ENCODE measurements around the gene CAMTA1. TPM values are rescaled to one million over a fixed set of nuclear protein-coding genes. Genes with fewer than 3 reads are reported as not detected.

The CAMTA1 gene
- total RNA-seq, 1 experiment from 2014 or later: 50.3 TPM

DNA sequence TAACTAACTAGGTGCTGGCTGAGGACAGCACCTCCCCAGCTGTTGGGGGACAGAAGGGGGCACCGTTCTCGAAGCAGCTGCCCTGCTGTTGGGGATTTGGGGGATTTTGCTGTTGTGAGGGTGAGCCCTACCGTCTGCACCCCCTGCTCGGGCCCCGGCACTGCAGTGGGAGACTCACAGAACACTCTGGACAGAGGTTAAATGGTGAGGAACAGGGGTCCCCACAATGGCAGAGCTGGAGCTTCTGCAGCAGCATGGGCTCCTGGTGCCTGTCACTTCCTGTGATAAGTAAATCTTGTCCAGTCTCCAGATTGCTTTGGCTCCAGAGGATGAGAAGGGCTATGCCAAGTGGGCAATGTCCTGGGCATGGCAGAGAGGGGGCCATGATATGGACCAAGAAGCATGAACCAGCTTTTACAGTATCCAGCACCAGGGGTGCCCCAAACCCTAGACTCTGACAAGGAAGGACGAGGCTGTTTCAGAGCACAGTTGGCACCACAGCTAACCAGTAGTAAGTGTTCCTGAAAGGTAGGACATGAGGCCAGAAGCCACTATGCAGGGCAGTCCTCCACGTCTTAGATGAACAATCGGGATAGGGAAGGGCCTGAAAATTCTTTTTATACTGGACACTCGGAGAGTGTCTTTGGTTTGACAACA is 620.7 kb downstream of the CAMTA1 start:
- H3K9me3 Mint-ChIP-seq (ENCODE audit: low read depth, unreplicated experiment): no peaks in the 10 kb centered on the region
- BruUV-seq (replicated peaks): no TSS peak
- CTCF ChIA-PET: no interaction called here
- H3K4me1 Mint-ChIP-seq (ENCODE audit: low read depth, unreplicated experiment): peaks cover 14% of the 10 kb centered on the region
- peaks cover 7% of the 10 kb centered on the region for H3K36me3 Mint-ChIP-seq (ENCODE audit: insufficient read depth, unreplicated experiment)
- no peak overlapping the region for H3K4me3 Mint-ChIP-seq (ENCODE audit: low read depth, unreplicated experiment)
- H3K27me3 Mint-ChIP-seq (ENCODE audit: unreplicated experiment): no peaks in the 10 kb centered on the region
- intact Hi-C loops (cut with micrococcal nuclease; ENCODE audit: unreplicated experiment): no loop called here
- no peak overlapping the region for H3K27ac Mint-ChIP-seq (ENCODE audit: unreplicated experiment)
- DNase-seq: no peak
- TF ChIP-seq, protein P1, sequence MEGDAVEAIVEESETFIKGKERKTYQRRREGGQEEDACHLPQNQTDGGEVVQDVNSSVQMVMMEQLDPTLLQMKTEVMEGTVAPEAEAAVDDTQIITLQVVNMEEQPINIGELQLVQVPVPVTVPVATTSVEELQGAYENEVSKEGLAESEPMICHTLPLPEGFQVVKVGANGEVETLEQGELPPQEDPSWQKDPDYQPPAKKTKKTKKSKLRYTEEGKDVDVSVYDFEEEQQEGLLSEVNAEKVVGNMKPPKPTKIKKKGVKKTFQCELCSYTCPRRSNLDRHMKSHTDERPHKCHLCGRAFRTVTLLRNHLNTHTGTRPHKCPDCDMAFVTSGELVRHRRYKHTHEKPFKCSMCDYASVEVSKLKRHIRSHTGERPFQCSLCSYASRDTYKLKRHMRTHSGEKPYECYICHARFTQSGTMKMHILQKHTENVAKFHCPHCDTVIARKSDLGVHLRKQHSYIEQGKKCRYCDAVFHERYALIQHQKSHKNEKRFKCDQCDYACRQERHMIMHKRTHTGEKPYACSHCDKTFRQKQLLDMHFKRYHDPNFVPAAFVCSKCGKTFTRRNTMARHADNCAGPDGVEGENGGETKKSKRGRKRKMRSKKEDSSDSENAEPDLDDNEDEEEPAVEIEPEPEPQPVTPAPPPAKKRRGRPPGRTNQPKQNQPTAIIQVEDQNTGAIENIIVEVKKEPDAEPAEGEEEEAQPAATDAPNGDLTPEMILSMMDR (IDR thresholded peaks at IDR 0.05; ENCODE audit: unreplicated experiment): no peak

DNA sequence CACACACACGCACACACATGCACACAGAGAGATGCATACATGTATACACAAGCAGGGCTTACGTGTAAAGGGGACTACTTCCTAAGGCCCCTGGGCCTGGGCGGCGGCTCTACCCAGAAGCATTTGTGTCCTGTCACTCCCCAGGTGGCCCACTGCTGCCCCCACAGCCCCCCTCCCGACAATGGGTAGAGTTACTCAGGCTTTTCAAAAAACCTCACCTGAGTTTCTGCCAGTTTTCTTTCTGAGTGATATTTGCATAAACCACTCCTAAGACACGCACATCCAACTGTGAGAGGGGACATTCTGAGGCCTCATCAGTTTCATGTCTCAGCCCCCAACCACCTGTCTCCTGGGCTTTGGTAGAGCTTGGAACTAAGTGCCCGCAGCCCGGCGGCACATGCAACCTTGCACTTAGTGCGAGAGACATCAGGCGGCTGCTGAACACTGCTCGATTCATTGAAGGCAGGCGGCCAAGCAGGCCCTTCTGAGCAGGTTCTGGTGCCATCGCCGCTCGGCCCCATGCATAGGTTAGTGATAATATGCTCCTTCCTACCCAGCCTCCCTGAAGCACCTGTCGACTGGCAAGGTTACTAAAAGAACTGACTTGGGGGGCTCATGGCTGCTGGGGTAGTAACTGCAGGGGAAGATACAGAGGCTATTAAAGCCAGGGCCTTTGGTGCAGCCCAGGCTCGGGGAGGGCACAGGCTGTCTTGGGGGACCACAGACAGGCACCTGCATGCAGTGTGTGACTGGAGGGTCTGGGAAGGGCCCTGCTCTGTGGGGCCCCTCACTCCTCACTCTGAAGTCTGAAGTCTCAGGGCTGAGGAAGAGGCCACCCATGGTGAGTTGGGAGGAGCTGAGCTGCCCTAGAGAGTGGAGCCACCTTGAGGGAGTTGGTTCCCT is 621.6 kb downstream of the CAMTA1 start:
- H3K4me3 Mint-ChIP-seq (ENCODE audit: low read depth, unreplicated experiment): no peak overlapping the region
- CTCF ChIA-PET: no interaction called here
- DNase-seq: no peak
- H3K4me1 Mint-ChIP-seq (ENCODE audit: low read depth, unreplicated experiment): peaks cover 8% of the 10 kb centered on the region
- no TSS peak for BruUV-seq (replicated peaks)
- H3K27me3 Mint-ChIP-seq (ENCODE audit: unreplicated experiment): no peaks in the 10 kb centered on the region
- no peak overlapping the region for H3K27ac Mint-ChIP-seq (ENCODE audit: unreplicated experiment)
- intact Hi-C loops (cut with micrococcal nuclease; ENCODE audit: unreplicated experiment): no loop called here
- TF ChIP-seq, protein P1 (IDR thresholded peaks at IDR 0.05; ENCODE audit: unreplicated experiment): no peak
- no peaks in the 10 kb centered on the region for H3K9me3 Mint-ChIP-seq (ENCODE audit: low read depth, unreplicated experiment)
- H3K36me3 Mint-ChIP-seq (ENCODE audit: insufficient read depth, unreplicated experiment): peaks cover 3% of the 10 kb centered on the region

DNA sequence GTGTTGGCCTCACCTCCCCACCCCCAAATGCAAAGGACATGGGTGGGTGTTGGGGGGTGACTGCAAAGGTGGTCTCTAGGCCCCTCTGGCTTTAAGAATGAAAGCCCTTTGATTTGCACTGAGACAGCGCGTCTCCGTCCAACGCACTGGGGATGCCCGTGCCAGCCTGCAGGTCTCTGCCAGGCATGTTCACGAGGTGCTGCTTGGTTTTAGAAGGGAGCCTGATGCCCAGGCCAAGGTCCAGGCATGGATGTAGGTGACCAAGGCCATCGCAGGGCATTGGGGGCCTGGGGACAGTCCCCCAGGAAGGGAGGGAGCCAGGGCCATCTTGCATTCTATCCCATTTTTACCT is 622.3 kb downstream of the CAMTA1 start:
- H3K27ac Mint-ChIP-seq (ENCODE audit: unreplicated experiment): no peak overlapping the region
- no peaks in the 10 kb centered on the region for H3K9me3 Mint-ChIP-seq (ENCODE audit: low read depth, unreplicated experiment)
- H3K36me3 Mint-ChIP-seq (ENCODE audit: insufficient read depth, unreplicated experiment): no peaks in the 10 kb centered on the region
- DNase-seq: no peak
- H3K27me3 Mint-ChIP-seq (ENCODE audit: unreplicated experiment): no peaks in the 10 kb centered on the region
- intact Hi-C loops (cut with micrococcal nuclease; ENCODE audit: unreplicated experiment): no loop called here
- CTCF ChIA-PET: no interaction called here
- no TSS peak for BruUV-seq (replicated peaks)
- H3K4me3 Mint-ChIP-seq (ENCODE audit: low read depth, unreplicated experiment): no peak overlapping the region
- TF ChIP-seq, protein P1 (IDR thresholded peaks at IDR 0.05; ENCODE audit: unreplicated experiment): no peak
- H3K4me1 Mint-ChIP-seq (ENCODE audit: low read depth, unreplicated experiment): peaks cover 2% of the 10 kb centered on the region

DNA sequence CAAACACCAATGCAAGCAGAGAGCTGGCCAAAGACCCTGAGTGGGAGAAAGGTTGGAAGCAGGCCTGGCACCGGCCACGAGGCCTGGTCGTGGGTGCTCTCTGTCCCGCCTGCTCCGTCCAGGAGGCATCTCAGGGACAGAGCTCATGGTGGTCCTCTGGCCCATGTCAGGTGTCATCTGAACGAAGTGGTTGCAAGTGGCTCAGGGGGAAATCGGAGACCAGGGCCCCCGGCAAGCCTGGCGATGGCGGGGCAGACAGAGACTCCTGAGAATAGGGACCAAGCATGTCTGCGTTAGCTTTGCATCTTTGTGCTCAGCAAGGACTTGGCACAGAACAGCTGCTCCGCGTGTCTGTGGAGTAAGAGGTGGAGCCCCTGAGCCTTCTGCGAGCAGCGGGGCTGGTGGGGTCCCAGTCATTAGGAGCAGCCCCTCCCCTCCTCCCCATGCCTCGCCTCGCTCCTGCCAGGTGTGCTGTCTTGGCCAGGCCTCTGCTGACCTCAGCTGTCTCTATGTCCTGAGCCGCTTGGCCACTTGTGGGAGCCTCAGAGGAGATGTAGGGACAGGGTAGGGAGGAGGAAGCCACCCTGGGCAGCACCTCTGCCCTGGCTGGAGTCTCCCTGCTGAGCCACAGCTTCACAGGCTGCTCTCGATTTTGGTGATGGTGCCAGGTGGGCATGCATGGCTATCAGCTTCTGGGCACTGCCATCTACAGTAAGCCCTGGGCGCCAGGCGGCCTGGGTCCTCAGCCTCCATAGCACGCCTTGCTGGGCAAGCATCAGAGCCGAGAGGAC is 622.9 kb downstream of the CAMTA1 start:
- no peaks in the 10 kb centered on the region for H3K4me1 Mint-ChIP-seq (ENCODE audit: low read depth, unreplicated experiment)
- DNase-seq: no peak
- H3K4me3 Mint-ChIP-seq (ENCODE audit: low read depth, unreplicated experiment): no peak overlapping the region
- TF ChIP-seq, protein P1 (IDR thresholded peaks at IDR 0.05; ENCODE audit: unreplicated experiment): no peak
- no peaks in the 10 kb centered on the region for H3K36me3 Mint-ChIP-seq (ENCODE audit: insufficient read depth, unreplicated experiment)
- no peaks in the 10 kb centered on the region for H3K27me3 Mint-ChIP-seq (ENCODE audit: unreplicated experiment)
- intact Hi-C loops (cut with micrococcal nuclease; ENCODE audit: unreplicated experiment): no loop called here
- no peaks in the 10 kb centered on the region for H3K9me3 Mint-ChIP-seq (ENCODE audit: low read depth, unreplicated experiment)
- CTCF ChIA-PET: no interaction called here
- BruUV-seq (replicated peaks): no TSS peak
- H3K27ac Mint-ChIP-seq (ENCODE audit: unreplicated experiment): no peak overlapping the region
